Mesothelial cell of epicardium (in vitro differentiated cells): ENCODE data around the gene TMEM44. TPM values are rescaled to one million over a fixed set of nuclear protein-coding genes. Genes with fewer than 3 reads are reported as not detected.

Experiments
- DNase-seq, 2 experiments: peaks; one replicate each; pipeline ENCODE4 v3.0.0; 2021; ENCODE audit warnings: low spot score in 2 of 2; ENCODE audit not compliant: unreplicated experiment in 2 of 2
- H3K27ac Mint-ChIP-seq: 2 replicates; pipeline ENCODE4 v1.8.0; 2021; ENCODE audit warnings: mixed read lengths
- H3K27me3 Mint-ChIP-seq: 2 replicates; pipeline ENCODE4 v1.8.0; 2021; ENCODE audit warnings: low read depth, mixed read lengths
- H3K36me3 Mint-ChIP-seq: 2 replicates; pipeline ENCODE4 v1.8.0; 2021; ENCODE audit warnings: mixed read lengths
- H3K4me1 Mint-ChIP-seq: 2 replicates; pipeline ENCODE4 v1.8.0; 2021; ENCODE audit warnings: mixed read lengths
- H3K4me3 Mint-ChIP-seq: 2 replicates; pipeline ENCODE4 v1.8.0; 2021; ENCODE audit warnings: mild to moderate bottlenecking, moderate library complexity, mixed read lengths
- H3K9me3 Mint-ChIP-seq: 2 replicates; pipeline ENCODE4 v1.8.0; 2021; ENCODE audit warnings: mixed read lengths
- total RNA-seq: library from RNA; stranded (reverse); gene quantifications from 3 replicates; pipeline ENCODE4 v1.2.1, GENCODE V29; 2021
- TF ChIP-seq, protein P1 (sequence below): fragments of 200-600 bp; sonication (generic); IDR thresholded peaks from one replicate; pipeline ENCODE4 v1.5.0; 2021; ENCODE audit warnings: antibody characterized with exemption; ENCODE audit not compliant: unreplicated experiment

The TMEM44 gene
- total RNA-seq, 1 donor from 2014 or later, result 27.9 TPM

DNA sequence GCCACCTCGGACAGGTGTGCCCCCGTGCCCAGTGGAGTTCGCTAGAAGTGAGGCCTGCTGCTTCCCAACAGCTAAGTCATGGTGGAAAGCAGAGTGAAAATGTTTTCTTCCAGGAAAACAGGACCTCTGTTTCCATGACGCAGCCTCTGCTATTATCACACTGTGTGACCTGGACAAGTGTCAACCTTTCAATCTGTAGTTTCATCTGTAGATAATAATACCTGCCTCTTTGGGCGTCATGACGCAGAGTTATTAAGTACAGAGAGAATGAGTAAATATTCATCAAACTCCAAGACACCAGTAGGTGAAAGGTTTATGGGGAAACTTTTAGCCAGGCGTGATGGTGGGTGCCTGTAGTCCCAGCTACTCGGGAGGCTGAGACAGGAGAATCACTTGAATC lies 62.3 kb downstream of the TMEM44 start:
- no peaks in the 10 kb centered on the region for H3K9me3 Mint-ChIP-seq
- no peaks in the 10 kb centered on the region for H3K36me3 Mint-ChIP-seq
- H3K27ac Mint-ChIP-seq, result peak overlapping the region; percentile 61
- DNase-seq, result no peak
- no peak overlapping the region for H3K4me3 Mint-ChIP-seq
- TF ChIP-seq, protein P1, sequence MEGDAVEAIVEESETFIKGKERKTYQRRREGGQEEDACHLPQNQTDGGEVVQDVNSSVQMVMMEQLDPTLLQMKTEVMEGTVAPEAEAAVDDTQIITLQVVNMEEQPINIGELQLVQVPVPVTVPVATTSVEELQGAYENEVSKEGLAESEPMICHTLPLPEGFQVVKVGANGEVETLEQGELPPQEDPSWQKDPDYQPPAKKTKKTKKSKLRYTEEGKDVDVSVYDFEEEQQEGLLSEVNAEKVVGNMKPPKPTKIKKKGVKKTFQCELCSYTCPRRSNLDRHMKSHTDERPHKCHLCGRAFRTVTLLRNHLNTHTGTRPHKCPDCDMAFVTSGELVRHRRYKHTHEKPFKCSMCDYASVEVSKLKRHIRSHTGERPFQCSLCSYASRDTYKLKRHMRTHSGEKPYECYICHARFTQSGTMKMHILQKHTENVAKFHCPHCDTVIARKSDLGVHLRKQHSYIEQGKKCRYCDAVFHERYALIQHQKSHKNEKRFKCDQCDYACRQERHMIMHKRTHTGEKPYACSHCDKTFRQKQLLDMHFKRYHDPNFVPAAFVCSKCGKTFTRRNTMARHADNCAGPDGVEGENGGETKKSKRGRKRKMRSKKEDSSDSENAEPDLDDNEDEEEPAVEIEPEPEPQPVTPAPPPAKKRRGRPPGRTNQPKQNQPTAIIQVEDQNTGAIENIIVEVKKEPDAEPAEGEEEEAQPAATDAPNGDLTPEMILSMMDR, result no peak
- peaks cover 28% of the 10 kb centered on the region for H3K4me1 Mint-ChIP-seq
- peaks cover 17% of the 10 kb centered on the region for H3K27me3 Mint-ChIP-seq

DNA sequence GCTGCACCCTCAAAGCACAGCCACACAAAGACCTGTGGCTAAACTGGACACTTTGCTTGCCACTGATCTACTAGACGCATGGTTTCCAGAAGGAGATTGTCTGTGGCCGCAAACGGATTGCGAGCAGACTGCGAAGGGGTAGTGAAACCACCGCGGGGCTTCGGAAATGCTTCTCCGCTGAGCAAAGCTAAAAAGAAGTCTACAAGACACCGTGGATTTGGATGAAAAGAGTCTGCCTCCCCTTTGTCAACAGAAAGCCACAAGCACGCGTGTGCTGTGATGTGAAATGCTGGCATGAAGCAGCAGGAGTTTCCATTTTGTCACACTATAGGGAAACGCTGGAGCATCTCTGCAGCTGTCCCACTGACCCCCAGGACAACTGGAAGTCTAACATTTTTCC lies 63.0 kb downstream of the TMEM44 start:
- Mint-ChIP-seq H3K4me1 (peaks cover 30% of the 10 kb centered on the region), H3K27me3 (peaks cover 17% of the 10 kb centered on the region), H3K27ac (no peak overlapping the region), H3K4me3 (no peak overlapping the region), H3K9me3 (no peaks in the 10 kb centered on the region), H3K36me3 (no peaks in the 10 kb centered on the region)
- TF ChIP-seq, protein P1, result no peak
- no peak for DNase-seq

DNA sequence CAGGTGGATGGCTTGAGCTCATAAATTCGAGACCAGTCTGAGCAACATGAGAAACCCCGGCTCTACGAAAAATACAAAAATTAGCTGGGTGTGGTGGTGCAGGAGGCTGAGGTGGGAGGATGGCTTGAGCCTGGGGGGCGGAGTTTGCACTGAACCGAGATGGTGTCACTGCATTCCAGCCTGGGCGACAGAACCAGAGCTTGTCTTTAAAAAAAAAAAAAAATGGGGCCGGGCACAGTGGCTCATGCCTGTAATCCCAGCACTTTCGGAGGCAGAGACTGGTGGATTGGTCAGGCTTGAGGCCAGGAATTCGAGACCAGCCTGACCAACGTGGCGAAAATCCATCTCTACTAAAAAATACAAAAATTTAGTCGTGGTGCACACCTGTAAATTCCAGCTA lies 64.0 kb downstream of the TMEM44 start:
- TF ChIP-seq, protein P1, result no peak

DNA sequence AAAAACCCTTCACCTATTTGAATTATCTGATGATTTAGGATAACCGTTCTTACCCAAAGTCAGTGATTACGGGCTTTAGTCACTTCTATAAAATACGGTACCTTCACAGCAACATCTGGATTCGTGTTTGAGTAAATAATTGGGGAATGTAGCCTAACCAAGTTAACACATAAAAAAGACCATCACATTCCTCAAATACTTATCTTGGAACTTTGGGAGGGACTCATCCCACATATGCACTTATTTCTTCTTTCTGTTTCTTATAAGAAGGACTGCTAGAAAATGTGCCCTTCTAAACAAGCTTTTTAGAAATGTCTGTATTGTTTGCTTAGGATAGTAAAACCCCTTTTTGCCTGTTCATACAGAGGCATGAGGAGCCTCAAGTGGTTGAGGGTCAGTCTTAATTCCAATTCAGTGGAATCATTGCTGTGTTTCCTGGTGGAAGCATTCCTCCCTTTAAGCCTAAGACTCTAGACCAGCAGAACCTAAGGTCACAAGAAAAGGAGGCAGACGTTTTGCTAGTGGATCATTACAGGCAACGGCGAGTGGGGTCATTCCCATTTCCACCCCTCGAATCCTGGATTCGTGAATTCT lies 67.5 kb downstream of the TMEM44 start:
- no peak overlapping the region for H3K4me3 Mint-ChIP-seq
- peak overlapping the region; percentile 59 for H3K27ac Mint-ChIP-seq

More for the DNA sequence above, 64.0 kb downstream of the TMEM44 start:
- Mint-ChIP-seq H3K36me3 (no peaks in the 10 kb centered on the region), H3K9me3 (no peaks in the 10 kb centered on the region), H3K4me3 (no peak overlapping the region), H3K27me3 (peaks cover 20% of the 10 kb centered on the region), H3K27ac (no peak overlapping the region), H3K4me1 (peaks cover 30% of the 10 kb centered on the region)
- no peak for DNase-seq

DNA sequence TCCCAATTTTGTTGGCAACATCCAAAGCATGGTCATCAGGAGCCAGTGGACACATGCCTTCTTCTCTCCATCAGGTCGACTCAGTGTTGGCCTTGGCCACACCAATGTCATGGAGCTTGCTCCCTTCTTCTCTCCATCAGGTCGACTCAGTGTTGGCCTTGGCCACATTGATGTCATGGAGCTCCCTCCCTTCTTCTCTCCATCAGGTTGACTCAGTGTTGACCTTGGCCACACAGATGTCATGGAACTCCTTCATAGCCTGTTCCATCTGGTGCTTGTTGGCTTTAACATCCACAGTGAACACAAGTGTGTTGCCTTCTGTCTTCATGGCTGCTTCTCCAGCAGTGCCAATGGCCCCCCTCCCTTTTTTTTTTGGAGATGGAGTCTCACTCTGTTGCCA lies 70.2 kb downstream of the TMEM44 start:
- Mint-ChIP-seq H3K4me1 (peaks cover 29% of the 10 kb centered on the region), H3K4me3 (no peak overlapping the region), H3K27me3 (peaks cover 34% of the 10 kb centered on the region), H3K27ac (no peak overlapping the region), H3K36me3 (no peaks in the 10 kb centered on the region), H3K9me3 (no peaks in the 10 kb centered on the region)
- no peak for DNase-seq
- TF ChIP-seq, protein P1, result no peak

More for the DNA sequence above, 67.5 kb downstream of the TMEM44 start:
- DNase-seq, result no peak
- H3K27me3 Mint-ChIP-seq, result peaks cover 16% of the 10 kb centered on the region
- H3K4me1 Mint-ChIP-seq, result peaks cover 29% of the 10 kb centered on the region
- no peaks in the 10 kb centered on the region for H3K36me3 Mint-ChIP-seq
- no peaks in the 10 kb centered on the region for H3K9me3 Mint-ChIP-seq
- TF ChIP-seq, protein P1, result no peak
